Right hindlimb (tissue), 1 donor: Measurements from ENCODE around the gene AHRR.

Source experiments
- DNase-seq: peaks from one replicate; pipeline ENCODE4 v3.0.0-alpha.2; 2018

Gene AHRR

GRCh38 chr5:446066-446882 is 124.8 kb downstream of the AHRR start:
- DNase-seq: no peak

- DNase-seq: no peak
Measured at GRCh38 chr5:446883-447263, 125.4 kb downstream of the AHRR start.

GRCh38 chr5:447501-447900 is 126.0 kb downstream of the AHRR start:
- DNase-seq: no peak

- DNase-seq: no peak
Measured at GRCh38 chr5:448061-448765, 126.7 kb downstream of the AHRR start.

GRCh38 chr5:448766-449090 is 127.2 kb downstream of the AHRR start:
- no peak for DNase-seq

GRCh38 chr5:449151-449550 is 127.6 kb downstream of the AHRR start:
- DNase-seq: no peak

GRCh38 chr5:451587-452458 is 130.3 kb downstream of the AHRR start:
- no peak for DNase-seq

GRCh38 chr5:452978-453710 is 131.6 kb downstream of the AHRR start:
- DNase-seq: no peak

GRCh38 chr5:453725-454481 is 132.4 kb downstream of the AHRR start:
- DNase-seq: no peak

GRCh38 chr5:454936-455335 is 133.4 kb downstream of the AHRR start:
- DNase-seq: no peak

- DNase-seq: no peak
Measured at GRCh38 chr5:455806-456205, 134.3 kb downstream of the AHRR start.

- no peak for DNase-seq
Measured at GRCh38 chr5:456351-457194, 135.1 kb downstream of the AHRR start.

- DNase-seq: no peak
Measured at GRCh38 chr5:457195-457961, 135.9 kb downstream of the AHRR start.

- DNase-seq: no peak
Measured at GRCh38 chr5:458547-459353, 137.2 kb downstream of the AHRR start.

GRCh38 chr5:459562-460272 is 138.2 kb downstream of the AHRR start:
- no peak for DNase-seq

- DNase-seq: no peak
Measured at GRCh38 chr5:460273-460625, 138.7 kb downstream of the AHRR start.

- DNase-seq: no peak
Measured at GRCh38 chr5:462051-462481, 140.6 kb downstream of the AHRR start.

GRCh38 chr5:463301-463700 is 141.8 kb downstream of the AHRR start:
- no peak for DNase-seq

- DNase-seq: no peak
Measured at GRCh38 chr5:463952-464351, 142.4 kb downstream of the AHRR start.
